Ectodermal cell (in vitro differentiated cells): Measurements from ENCODE around the gene SLC24A3.
"Not testable (repeated sequence)": the region's sequence is repeated elsewhere in the genome, so short reads cannot be mapped to it uniquely, and the experiment has no call there.

ENCODE experiments used
- H3K27ac ChIP-seq: 2 replicates; pipeline ENCODE4 v1.7.0; 2013; ENCODE audit warnings: mild to moderate bottlenecking, low read depth, low read length; ENCODE audit not compliant: insufficient read depth, poor library complexity, severe bottlenecking
- H3K27me3 ChIP-seq: 2 replicates; pipeline ENCODE4 v1.7.0; 2013; ENCODE audit warnings: mild to moderate bottlenecking, low read length; ENCODE audit not compliant: insufficient read depth, control insufficient read depth, poor library complexity, severe bottlenecking
- H3K36me3 ChIP-seq: one replicate; pipeline ENCODE4 v1.7.0; 2013; ENCODE audit warnings: low read length; ENCODE audit not compliant: control insufficient read depth, insufficient read depth
- H3K4me1 ChIP-seq: one replicate; pipeline ENCODE4 v1.7.0; 2013; ENCODE audit warnings: low read length; ENCODE audit not compliant: control insufficient read depth, insufficient read depth
- H3K4me3 ChIP-seq: 2 replicates; pipeline ENCODE4 v1.7.0; 2013; ENCODE audit warnings: low read depth, low read length, control low read depth; ENCODE audit not compliant: insufficient read depth
- H3K9me3 ChIP-seq: 2 replicates; pipeline ENCODE4 v1.7.0; 2013; ENCODE audit warnings: mild to moderate bottlenecking, low read length, moderate library complexity; ENCODE audit not compliant: control insufficient read depth
- WGBS, 2 experiments: methylation state at CpG; one replicate each; pipeline ENCODE4 v1.1.7; 2013; ENCODE audit warnings: missing lambda C conversion rate in 2 of 2; 5-methylcytosine and 5-hydroxymethylcytosine counted together

Gene SLC24A3

GRCh38 chr20:19746396-19746795 lies 534.0 kb downstream of the SLC24A3 start:
- H3K9me3 ChIP-seq, result no peaks in the 10 kb centered on the region
- H3K27ac ChIP-seq, result no peak overlapping the region
- no peaks in the 10 kb centered on the region for H3K4me1 ChIP-seq
- H3K36me3 ChIP-seq, result no peaks in the 10 kb centered on the region
- no peaks in the 10 kb centered on the region for H3K27me3 ChIP-seq
- H3K4me3 ChIP-seq, result no peak overlapping the region
- WGBS, 2 experiments, result 95 to 100% methylated on average over 1 of the region's 1 CpG

- Histone ChIP-seq H3K27me3 (no peaks in the 10 kb centered on the region), H3K36me3 (no peaks in the 10 kb centered on the region), H3K4me3 (no peak overlapping the region), H3K9me3 (no peaks in the 10 kb centered on the region), H3K4me1 (no peaks in the 10 kb centered on the region), H3K27ac (no peak overlapping the region)
- 93 to 95% methylated on average over 3 to 4 of the region's 4 CpGs for WGBS, 2 experiments
Measured at GRCh38 chr20:19747903-19748302, 535.5 kb downstream of the SLC24A3 start.

- WGBS, 2 experiments, result 90 to 97% methylated on average over 1 to 2 of the region's 2 CpGs
- no peak overlapping the region for H3K27ac ChIP-seq
Measured at GRCh38 chr20:19748681-19749080, 536.2 kb downstream of the SLC24A3 start.

GRCh38 chr20:19749618-19750071 lies 537.2 kb downstream of the SLC24A3 start:
- no peaks in the 10 kb centered on the region for H3K27me3 ChIP-seq
- no peaks in the 10 kb centered on the region for H3K4me1 ChIP-seq
- no peaks in the 10 kb centered on the region for H3K9me3 ChIP-seq
- no peak overlapping the region for H3K4me3 ChIP-seq
- no peak overlapping the region for H3K27ac ChIP-seq
- 41 to 45% methylated on average over 2 to 3 of the region's 3 CpGs for WGBS, 2 experiments
- no peaks in the 10 kb centered on the region for H3K36me3 ChIP-seq

More at GRCh38 chr20:19748681-19749080, 536.2 kb downstream of the SLC24A3 start:
- Histone ChIP-seq H3K9me3 (no peaks in the 10 kb centered on the region), H3K4me1 (no peaks in the 10 kb centered on the region), H3K36me3 (no peaks in the 10 kb centered on the region), H3K4me3 (no peak overlapping the region), H3K27me3 (no peaks in the 10 kb centered on the region)

- Histone ChIP-seq H3K4me3 (no peak overlapping the region), H3K4me1 (no peaks in the 10 kb centered on the region), H3K36me3 (no peaks in the 10 kb centered on the region), H3K9me3 (no peaks in the 10 kb centered on the region), H3K27ac (no peak overlapping the region), H3K27me3 (no peaks in the 10 kb centered on the region)
- WGBS, 2 experiments, result 79 to 86% methylated on average over 4 of the region's 4 CpGs
Measured at GRCh38 chr20:19750101-19750606, 537.7 kb downstream of the SLC24A3 start.

- no peaks in the 10 kb centered on the region for H3K4me1 ChIP-seq
- no peaks in the 10 kb centered on the region for H3K27me3 ChIP-seq
- H3K27ac ChIP-seq, result no peak overlapping the region
- WGBS, 2 experiments, result 95 to 97% methylated on average over 4 to 5 of the region's 5 CpGs
- H3K36me3 ChIP-seq, result no peaks in the 10 kb centered on the region
- H3K4me3 ChIP-seq, result no peak overlapping the region
- H3K9me3 ChIP-seq, result no peaks in the 10 kb centered on the region
Measured at GRCh38 chr20:19750907-19751636, 538.6 kb downstream of the SLC24A3 start.

- not testable (repeated sequence) for H3K4me3 ChIP-seq, H3K27ac ChIP-seq, H3K9me3 ChIP-seq, H3K36me3 ChIP-seq, H3K4me1 ChIP-seq, H3K27me3 ChIP-seq
- WGBS, 2 experiments, result 94 to 95% methylated on average over 14 of the region's 14 CpGs
Measured at GRCh38 chr20:19754201-19754600, 541.8 kb downstream of the SLC24A3 start.

GRCh38 chr20:19756761-19757486 lies 544.5 kb downstream of the SLC24A3 start:
- peaks cover 4% of the 10 kb centered on the region for H3K4me1 ChIP-seq
- peak overlapping the region; percentile 97 for H3K27ac ChIP-seq
- no peaks in the 10 kb centered on the region for H3K27me3 ChIP-seq
- H3K36me3 ChIP-seq, result no peaks in the 10 kb centered on the region
- no peaks in the 10 kb centered on the region for H3K9me3 ChIP-seq
- peak overlapping the region; percentile 87 for H3K4me3 ChIP-seq
- 30% methylated on average over 22 of the region's 22 CpGs for WGBS, 2 experiments

GRCh38 chr20:19757487-19758132 lies 545.2 kb downstream of the SLC24A3 start:
- peak overlapping the region; percentile 87 for H3K4me3 ChIP-seq
- H3K27ac ChIP-seq, result peak overlapping the region; percentile 97
- no peaks in the 10 kb centered on the region for H3K9me3 ChIP-seq
- peaks cover 4% of the 10 kb centered on the region for H3K4me1 ChIP-seq
- 1% methylated on average over 45 of the region's 45 CpGs for WGBS, 2 experiments
- H3K36me3 ChIP-seq, result no peaks in the 10 kb centered on the region
- H3K27me3 ChIP-seq, result no peaks in the 10 kb centered on the region

- Histone ChIP-seq H3K36me3 (no peaks in the 10 kb centered on the region), H3K27ac (peak within 1 kb of the TSS; percentile 97), H3K27me3 (no peaks in the 10 kb centered on the region), H3K9me3 (no peaks in the 10 kb centered on the region), H3K4me1 (peaks cover 4% of the 10 kb centered on the region), H3K4me3 (peak within 1 kb of the TSS; percentile 87)
- 0% methylated on average over 25 of the region's 25 CpGs for WGBS, 2 experiments
Measured at GRCh38 chr20:19758133-19758500, 545.7 kb downstream of the SLC24A3 start, which contains the start of gene RIN2. TSS of gene RIN2 (plus strand) at chr20:19758258. CDS start at chr20:19889602, 131,344 bp downstream.
